ENCODE results near the gene FGF7.
A peak's percentile ranks its signal among the peaks of the same experiment; 100 is the strongest.

FGF7 gene

DNA sequence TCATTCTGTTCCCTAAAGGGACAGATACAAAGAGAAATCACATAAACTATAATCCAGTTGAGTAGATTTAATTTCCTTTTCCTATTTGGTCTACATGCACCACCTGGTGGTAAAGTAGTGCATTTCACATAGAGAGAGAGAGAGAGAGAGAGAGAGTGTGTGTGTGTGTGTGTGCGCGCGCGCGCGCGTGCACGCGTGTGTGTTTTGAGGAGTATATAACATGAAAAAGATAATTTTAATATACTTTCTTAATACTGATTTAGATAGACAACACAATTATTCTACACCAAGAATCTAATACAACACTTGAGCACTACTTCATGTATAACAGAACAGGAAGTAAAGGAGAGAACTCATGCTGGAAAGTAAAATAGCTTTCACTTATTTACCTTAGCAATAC lies 1.1 kb upstream of the FGF7 start:
- H3K36me3 ChIP-seq: no peaks in the 10 kb centered on the region
- peak; percentile 30 for DNase-seq
- no peaks in the 10 kb centered on the region for H3K27me3 ChIP-seq
- H3K4me1 ChIP-seq: no peaks in the 10 kb centered on the region
- TF ChIP-seq, protein P1, sequence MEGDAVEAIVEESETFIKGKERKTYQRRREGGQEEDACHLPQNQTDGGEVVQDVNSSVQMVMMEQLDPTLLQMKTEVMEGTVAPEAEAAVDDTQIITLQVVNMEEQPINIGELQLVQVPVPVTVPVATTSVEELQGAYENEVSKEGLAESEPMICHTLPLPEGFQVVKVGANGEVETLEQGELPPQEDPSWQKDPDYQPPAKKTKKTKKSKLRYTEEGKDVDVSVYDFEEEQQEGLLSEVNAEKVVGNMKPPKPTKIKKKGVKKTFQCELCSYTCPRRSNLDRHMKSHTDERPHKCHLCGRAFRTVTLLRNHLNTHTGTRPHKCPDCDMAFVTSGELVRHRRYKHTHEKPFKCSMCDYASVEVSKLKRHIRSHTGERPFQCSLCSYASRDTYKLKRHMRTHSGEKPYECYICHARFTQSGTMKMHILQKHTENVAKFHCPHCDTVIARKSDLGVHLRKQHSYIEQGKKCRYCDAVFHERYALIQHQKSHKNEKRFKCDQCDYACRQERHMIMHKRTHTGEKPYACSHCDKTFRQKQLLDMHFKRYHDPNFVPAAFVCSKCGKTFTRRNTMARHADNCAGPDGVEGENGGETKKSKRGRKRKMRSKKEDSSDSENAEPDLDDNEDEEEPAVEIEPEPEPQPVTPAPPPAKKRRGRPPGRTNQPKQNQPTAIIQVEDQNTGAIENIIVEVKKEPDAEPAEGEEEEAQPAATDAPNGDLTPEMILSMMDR (IDR thresholded peaks at IDR 0.05; ENCODE audit: low read depth, low read length): peak; percentile 82
- no peaks in the 10 kb centered on the region for H3K9me3 ChIP-seq
- peak overlapping the region; percentile 5; the same call in 1 of the 2 replicates for H3K4me3 ChIP-seq (ENCODE audit: low read depth, low read length)

DNA sequence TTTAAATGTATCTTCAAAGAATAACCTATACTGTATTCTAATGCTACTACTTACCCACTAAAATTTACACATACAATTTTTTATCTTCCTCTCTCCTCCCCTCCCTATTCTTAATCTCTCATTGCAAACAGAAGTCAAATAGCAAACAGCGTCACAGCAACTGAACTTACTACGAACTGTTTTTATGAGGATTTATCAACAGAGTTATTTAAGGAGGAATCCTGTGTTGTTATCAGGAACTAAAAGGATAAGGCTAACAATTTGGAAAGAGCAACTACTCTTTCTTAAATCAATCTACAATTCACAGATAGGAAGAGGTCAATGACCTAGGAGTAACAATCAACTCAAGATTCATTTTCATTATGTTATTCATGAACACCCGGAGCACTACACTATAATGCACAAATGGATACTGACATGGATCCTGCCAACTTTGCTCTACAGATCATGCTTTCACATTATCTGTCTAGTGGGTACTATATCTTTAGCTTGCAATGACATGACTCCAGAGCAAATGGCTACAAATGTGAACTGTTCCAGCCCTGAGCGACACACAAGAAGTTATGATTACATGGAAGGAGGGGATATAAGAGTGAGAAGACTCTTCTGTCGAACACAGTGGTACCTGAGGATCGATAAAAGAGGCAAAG lies 984 bp downstream of the FGF7 start:
- no peak for DNase-seq
- Histone ChIP-seq H3K4me1 (no peaks in the 10 kb centered on the region), H3K9me3 (no peaks in the 10 kb centered on the region), H3K36me3 (no peaks in the 10 kb centered on the region), H3K27me3 (no peaks in the 10 kb centered on the region), H3K4me3 (ENCODE audit: low read depth, low read length) (no peak overlapping the region)
- TF ChIP-seq, protein P1 (IDR thresholded peaks at IDR 0.05; ENCODE audit: low read depth, low read length): no peak

DNA sequence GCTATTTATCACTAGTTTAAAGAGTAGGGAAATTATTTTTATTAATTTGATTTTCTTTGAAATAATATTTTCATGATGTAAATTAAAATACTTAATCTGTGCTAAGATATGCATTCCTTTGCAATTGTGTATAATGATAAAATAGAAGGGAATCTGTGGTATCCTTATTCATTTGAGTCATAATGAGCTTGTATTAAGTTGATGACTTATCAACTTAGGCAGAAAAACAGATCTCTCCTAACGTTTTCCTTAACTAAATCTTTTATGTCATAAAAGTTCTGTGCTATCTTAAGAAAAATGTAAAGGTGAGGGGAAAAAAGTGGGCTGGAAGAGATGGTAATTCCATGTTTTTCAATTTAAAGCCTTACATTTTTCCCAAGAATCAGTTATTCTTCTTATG lies 1.9 kb downstream of the FGF7 start:
- Histone ChIP-seq H3K36me3 (no peaks in the 10 kb centered on the region), H3K4me3 (ENCODE audit: low read depth, low read length) (no peak overlapping the region), H3K4me1 (no peaks in the 10 kb centered on the region), H3K9me3 (no peaks in the 10 kb centered on the region), H3K27me3 (no peaks in the 10 kb centered on the region)
- TF ChIP-seq, protein P1 (IDR thresholded peaks at IDR 0.05; ENCODE audit: low read depth, low read length): no peak
- DNase-seq: no peak

DNA sequence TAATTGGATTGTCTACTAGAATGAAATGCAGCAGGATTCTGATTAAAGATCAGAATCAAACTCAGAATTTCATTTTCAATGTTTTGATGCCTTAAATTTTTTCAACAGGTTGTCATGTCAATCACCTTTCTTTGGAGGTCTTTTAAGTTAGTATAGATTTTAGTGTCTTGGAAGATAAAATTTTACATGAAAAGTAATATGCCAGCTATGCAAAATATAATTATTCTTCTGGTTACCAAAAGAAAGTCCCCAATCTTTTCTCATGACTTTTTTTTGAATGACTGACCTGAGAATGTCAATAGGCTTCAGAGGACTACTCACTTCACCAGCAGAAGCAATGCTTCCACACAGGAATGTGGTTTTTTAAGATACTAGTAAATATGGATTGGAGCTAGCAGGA lies 4.3 kb downstream of the FGF7 start:
- no peaks in the 10 kb centered on the region for H3K4me1 ChIP-seq
- no peaks in the 10 kb centered on the region for H3K9me3 ChIP-seq
- TF ChIP-seq, protein P1 (IDR thresholded peaks at IDR 0.05; ENCODE audit: low read depth, low read length): no peak
- no peak overlapping the region for H3K4me3 ChIP-seq (ENCODE audit: low read depth, low read length)
- H3K27me3 ChIP-seq: no peaks in the 10 kb centered on the region
- H3K36me3 ChIP-seq: no peaks in the 10 kb centered on the region
- DNase-seq: no peak

DNA sequence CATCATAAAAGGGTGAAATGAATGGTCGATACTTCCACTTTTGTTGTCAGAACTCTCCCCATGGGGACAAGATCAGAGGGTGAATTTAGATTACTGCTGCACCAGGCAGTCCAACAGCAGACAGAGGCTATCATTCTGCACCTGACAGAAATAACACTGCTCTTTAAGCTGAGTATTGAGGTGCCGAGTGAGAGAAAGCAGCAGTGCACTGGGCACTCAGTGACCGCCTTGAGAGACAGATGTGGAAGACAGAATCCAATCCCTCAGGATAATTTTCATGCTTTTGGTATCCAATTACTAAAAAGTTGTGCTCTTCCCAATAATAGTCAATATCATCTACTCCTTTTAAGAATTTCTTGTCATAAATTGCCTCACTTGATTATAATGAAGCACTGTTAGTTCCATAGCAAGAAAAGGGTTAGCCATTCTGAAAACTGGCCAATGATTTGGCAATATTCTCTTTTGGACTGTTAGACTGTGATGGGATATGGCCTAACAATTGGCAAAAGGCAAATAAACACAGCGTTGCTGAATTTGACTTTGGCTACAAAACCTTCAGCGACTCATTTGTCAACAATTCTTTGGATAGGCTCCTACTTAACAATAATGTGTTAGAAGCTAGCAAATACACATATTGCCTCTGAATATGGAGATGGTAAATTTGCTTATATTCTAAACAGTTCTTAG lies 5.5 kb downstream of the FGF7 start:
- TF ChIP-seq, protein P1 (IDR thresholded peaks at IDR 0.05; ENCODE audit: low read depth, low read length): no peak
- no peak for DNase-seq
- Histone ChIP-seq H3K4me3 (ENCODE audit: low read depth, low read length) (no peak overlapping the region), H3K27me3 (no peaks in the 10 kb centered on the region), H3K4me1 (no peaks in the 10 kb centered on the region), H3K36me3 (no peaks in the 10 kb centered on the region), H3K9me3 (no peaks in the 10 kb centered on the region)

DNA sequence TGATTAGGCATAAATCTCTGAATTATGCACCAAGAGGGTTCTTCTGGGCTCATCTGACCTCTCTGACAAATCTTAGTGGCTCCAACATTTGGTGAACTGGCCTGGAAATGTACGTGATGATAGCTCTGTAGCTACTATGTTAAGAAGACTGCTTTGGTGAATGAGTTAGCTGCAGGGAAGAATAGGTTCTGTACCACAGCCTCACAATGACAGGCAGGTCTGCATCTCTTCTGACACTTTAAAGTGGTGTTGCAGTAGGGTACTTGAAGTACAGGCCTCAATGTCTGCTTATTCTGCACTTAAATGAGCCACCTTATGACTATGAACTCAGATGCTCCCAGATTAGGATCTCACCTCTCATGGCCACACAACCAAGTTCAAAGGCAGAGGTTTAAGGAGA lies 7.0 kb downstream of the FGF7 start:
- Histone ChIP-seq H3K27me3 (no peaks in the 10 kb centered on the region), H3K9me3 (no peaks in the 10 kb centered on the region), H3K36me3 (no peaks in the 10 kb centered on the region), H3K4me1 (no peaks in the 10 kb centered on the region), H3K4me3 (ENCODE audit: low read depth, low read length) (no peak overlapping the region)
- TF ChIP-seq, protein P1 (IDR thresholded peaks at IDR 0.05; ENCODE audit: low read depth, low read length): no peak
- DNase-seq: no peak

Measured in BE2C (cell line).